GM19351 (cell line): Measurements from ENCODE around the gene CERS6.
"Not testable (repeated sequence)": the region's sequence is repeated elsewhere in the genome, so short reads cannot be mapped to it uniquely, and the experiment has no call there.

Experiments
- ATAC-seq: cut with Tn5 transposase; IDR thresholded peaks from one replicate; pipeline ENCODE4 v1.9.1; 2021; ENCODE audit warnings: mild to moderate bottlenecking, moderate library complexity; ENCODE audit not compliant: unreplicated experiment

Gene CERS6

DNA sequence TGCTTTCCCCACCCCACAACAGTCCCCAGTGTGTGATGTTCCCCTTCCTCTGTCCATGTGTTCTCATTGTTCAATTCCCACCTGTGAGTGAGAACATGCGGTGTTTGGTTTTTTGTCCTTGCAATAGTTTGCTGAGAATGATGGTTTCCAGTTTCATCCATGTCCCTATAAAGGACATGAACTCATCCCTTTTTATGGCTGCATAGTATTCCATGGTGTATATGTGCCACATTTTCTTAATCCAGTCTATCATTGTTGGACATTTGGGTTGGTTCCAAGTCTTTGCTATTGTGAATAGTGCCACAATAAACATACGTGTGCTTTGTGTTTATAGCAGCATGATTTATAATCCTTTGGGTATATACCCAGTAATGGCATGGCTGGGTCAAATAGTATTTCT, 335.1 kb downstream of the CERS6 start:
- ATAC-seq: not testable (repeated sequence)

DNA sequence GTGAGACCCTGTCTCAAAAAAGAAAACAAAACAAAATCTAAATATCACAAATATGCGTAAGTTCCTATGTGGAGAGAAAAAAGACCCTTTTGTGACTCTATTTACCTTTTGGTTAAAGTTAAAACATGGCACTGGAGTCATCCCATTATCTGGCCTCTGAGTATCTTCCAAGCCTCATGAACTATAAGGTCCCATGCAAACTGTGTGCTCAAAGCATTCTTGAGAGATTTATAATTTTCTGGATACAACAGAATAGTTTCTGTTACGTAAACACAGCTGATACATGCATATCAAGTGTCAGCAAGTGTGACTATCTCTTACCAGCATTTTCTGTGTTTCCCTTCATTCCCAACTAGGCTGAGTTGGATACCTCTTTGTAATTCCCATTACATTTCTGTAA, 337.5 kb downstream of the CERS6 start:
- no peak for ATAC-seq

DNA sequence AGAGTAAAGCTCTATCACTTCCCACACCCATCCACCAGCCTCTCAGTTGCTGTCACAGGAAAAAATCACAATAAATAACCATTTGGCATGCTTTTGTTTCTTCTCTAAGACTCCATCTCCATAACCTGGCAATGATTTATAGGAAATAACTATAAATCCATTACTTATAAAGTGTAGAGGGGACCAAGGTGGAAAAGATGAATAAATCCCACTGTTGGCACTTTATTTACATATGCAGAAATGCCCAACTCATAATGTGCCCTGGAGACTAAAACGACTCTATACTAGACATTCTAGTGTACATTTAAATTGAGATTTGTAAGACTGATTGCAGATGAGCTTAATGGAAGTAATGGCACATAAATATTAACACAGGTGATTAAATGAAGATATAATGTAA, 338.9 kb downstream of the CERS6 start:
- no peak for ATAC-seq

DNA sequence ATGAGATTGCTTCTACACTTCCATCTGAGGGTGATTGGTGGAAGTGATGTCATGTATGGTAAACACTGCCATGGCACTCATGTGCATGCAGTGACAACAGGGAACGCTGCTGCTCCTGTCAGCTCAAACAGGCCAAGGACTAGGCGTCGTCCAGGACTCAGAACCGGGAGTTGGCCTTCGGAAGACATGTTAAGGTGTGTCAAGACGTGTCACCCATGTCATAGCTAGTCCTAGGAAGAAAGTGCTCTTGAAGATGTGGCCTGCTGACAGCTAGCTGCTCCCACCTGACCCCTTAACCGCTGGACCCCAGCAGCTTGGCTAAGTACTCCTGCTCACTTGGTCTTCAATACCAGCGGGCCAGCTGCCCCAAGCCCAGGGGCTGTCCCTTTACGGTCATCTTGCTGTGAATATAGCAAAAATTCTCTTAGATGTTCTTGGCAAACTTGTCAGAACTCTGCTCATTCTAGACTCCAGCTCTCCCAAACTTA, 340.1 kb downstream of the CERS6 start:
- ATAC-seq: no peak

DNA sequence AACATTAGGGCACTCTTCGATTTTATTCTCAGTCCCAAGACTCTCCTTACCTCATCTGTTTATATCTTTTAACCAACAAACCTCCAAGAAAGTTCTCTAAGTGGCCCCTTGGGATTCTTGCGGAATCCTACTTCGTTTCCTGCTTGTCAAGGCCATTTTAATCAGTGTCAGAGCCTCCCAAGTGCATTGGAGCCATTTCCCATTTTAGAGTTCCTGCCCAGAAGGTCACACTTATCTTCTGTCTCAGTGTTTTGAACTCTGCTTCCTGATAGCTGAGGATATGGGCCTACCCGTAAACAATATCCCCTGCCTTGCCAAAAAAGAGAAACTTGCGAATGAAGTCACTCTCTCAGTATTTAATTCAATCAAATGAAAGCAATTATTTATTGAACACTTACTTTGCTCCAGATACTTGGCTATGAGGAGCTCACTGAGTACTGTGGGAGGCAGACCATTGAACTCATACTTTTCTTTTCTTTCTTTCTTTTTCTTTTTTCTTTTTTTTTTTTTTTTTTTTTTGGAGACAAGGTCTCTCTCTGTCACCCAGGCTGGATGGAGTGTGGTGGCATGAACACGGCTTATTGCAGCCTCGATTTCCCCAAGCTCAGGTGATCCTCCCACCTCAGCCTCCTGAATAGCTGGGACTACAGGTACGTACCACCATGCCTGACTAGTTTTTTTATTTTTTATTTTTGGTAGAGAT, 340.7 kb downstream of the CERS6 start:
- no peak for ATAC-seq

DNA sequence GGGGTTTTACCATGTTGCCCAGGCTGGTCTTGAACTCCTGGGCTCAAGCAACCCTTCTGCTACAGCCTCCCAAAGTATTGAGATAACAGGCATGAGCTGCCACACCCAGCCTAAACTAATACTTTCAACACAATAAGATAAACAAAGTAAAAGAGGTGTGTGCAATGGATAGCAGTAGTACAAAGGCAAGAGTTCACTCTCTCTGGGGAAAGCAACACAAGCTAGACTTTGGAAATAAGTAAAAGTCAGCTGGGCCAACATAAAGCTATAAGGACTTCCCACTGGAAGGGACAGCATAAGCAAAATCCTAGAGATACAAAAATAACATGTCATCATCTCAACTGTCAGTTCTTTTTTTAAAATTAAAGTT, 341.2 kb downstream of the CERS6 start:
- no peak for ATAC-seq

DNA sequence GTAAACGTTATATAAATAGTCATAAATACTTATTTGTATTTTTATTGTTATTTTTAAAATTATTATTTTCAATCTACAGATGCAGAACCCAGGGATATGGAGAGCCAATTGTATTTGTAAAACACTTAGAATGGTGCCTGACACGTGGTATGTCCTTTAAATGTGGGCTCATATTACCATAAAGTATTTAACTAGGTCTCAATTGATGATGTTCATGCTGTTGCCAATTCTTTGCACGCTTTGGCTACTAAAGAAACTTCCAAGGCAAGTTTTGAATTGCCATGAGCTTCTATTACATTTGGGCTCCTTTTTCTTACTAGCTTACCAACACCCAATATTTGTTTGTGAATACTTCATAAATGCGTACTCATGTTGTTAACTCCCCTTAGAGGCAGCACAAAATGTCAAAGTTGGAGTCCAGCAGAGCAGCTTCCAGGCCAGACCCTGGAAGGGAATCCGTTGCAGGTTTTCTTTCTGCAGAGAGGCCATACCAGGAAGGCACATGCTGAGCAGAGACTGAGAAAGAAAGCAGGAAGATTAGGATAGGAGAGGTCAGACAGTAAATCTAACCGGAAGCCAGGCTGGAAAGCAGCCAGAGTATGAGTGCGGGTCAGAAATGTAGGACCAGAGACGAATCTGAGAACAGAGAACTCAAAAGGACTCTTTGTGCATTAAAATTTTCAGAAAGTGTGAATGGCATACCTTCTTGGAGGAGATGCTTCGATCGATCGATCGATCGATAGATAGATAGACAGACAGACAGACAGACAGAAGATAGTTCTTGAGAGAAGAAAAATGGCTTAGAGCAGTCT, 342.2 kb downstream of the CERS6 start:
- no peak for ATAC-seq

DNA sequence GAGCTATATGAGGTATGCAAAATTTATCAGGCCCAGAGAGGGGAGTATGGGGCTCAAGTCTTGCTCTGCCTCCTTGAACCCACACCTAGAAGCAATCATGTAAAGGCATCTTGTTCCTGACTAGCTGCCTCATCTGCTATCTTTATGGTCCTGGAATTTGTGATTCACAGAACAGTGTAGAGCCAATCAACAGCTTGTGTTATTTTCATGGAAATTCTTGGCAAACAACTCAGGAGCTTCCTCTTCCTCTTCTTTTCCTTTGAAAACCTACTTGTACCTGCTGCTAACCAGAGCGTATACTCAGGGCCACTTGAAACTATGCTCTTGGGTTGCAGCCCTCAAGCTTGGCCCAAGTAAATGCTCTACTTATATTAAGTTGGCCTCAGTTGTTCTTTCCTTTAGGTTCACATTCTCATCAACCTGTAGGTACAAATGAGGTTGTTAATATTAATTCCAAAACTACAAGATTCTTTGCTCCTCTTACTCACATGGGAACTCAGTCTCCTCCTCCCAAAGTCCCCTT, 342.9 kb downstream of the CERS6 start:
- ATAC-seq: no peak

DNA sequence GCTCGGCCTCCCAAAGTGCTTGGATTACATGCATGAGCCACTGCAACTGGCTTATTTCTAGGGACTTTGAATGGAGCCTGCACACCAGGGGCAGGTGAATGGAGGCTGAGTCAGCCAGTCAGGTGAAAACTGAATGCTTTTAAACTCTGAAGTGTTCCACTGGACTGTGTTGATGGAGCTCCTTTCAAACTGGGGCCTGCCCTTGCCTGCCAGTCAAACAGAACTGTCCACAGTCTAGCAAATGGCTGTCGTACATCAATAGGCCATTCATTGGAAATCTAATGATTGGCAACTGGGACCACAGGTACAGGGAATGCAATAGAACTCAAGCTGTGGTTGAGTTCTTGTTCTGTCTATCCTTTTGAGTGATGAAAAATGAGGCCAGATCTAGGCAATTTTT, 345.4 kb downstream of the CERS6 start:
- no peak for ATAC-seq

DNA sequence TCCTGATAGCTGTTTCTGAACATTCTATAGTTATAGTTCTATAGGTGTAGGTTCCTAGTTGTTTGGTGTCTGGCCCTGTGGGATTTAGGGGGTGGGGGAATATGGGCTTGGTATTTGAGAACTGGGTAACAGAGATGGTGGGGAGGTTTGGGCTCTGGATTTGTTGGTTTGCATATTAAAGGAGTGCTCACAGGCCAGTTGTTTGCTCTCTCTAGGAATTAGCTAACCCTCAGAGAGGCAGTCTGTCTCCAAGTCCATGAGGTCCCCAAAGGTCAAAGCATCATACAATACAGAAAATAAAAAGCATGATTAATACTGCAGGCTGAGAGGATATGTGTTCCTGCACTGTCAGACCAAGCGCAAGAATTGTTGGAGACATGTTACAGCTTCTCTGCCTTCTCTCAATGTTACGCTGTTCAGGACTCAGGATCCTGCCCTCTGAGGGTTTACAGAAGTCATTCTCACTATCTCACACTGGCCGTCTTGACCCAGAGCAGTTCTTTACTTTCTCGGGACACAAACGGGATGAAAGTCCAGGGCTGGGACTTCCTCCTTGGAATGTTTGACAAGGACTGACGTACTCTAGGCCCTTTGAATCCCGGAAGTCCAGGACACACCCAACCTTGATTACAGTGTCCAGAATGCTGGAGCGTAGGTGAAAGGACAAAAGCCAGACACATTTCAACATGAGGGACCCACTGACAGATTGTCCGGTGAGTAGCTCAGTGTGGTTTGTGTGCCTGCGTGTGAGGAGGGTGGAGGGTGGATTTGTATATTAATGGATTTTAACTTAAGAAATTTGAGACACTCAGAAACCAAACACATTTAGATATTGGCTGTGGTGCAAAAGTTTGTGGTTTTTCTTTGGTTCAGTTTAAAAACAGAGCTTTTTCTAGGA, 346.1 kb downstream of the CERS6 start, which contains the start of gene NOSTRIN:
NOSTRIN (plus strand) TSS at position 677 of the 898 bp plus-strand sequence; CDS start at position 687, 10 bp downstream.
- no peak for ATAC-seq

DNA sequence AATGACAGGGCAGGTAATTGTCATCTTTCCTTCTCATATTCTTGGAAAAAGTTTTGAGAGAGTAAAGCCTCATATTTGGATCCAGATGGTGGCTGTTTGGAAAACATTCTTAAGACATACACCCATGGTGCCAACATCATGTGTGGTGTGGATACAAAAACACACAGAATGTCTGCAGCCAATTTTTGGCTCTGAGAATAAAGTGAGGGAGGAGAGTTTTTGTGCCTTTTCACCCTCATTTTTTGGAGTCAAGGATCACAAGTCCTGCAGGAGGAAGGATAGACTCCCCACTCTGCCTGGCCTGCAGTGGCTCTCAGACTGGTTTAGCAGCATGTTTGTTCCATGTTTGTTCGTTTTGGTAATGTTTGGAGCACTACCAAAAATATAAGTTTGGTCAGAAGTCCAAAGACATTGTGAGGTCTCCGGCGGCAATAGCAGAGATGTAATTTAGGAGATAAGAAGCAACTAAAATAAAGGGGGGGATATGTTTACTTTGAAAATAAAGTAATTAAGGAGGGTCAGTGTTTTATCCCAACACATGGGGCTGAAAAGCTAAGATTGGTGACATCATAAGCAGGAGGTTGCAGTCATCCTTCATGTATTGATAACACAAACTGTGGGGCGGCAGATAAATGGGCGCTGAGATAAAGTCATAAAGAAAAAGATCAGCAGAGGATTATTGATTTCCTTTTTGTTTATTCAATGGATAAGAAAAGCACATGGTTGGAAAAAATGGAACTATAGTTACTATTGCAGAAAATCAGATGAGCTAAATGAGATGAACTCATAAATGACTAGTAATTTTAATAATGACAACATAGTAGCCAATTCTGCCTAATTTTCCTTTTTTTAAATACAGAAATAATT, 347.0 kb downstream of the CERS6 start:
- ATAC-seq: no peak

DNA sequence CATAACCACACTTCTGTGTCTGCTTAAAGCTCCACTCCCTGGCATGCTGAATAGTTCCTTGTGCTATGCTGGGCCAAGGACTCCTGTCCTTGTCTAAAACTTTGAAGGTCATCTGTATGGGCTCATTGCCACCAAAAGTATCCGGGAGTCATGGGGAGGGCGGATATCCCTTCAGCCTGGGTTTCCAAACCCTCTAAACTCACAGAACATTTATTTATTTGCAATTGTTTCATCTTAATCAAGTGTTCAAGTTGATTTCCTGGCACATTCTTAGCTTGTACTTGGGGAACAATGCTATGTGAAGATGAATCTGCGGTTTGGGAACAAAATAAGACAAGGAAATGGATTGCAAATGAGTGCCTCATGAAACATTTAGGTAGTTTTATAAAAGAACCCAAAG, 348.1 kb downstream of the CERS6 start:
- no peak for ATAC-seq

DNA sequence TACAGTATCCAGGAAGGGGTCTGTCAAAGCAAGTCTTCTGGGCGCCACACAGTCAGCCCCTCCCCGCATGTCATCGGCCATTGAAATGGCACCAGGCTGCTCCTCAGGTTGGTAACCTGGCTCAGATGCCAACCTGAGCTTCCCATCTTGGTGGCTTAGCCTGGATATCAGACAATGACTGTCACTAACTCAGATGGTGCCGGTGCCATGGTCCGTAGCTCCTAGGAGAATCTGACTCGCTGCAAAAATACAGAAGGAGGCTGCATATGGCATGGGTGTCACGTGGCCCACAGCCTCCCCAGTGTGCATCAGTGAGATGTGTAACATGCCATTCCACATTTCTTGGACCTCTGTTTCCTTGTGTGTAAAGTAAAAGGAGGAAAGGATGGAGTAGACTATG, 349.5 kb downstream of the CERS6 start:
- no peak for ATAC-seq

DNA sequence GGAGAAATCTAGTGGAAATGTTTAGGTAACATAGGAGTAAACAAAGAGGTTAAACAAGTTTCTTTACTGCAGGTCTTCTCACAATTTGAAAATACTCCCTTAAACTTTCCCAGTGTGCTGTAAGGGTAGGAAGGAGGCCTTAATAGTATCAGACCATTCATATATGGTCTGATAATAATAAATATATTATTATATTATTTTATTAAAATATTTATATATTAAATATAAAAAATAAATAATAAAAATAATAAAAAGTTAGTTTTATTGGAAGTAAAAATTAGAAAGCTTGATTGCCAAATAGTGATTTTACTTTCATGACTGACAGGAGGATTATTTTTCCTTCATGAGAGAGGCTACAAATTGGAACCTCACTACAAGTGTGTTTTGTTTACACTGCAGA, 353.5 kb downstream of the CERS6 start:
- ATAC-seq: no peak

DNA sequence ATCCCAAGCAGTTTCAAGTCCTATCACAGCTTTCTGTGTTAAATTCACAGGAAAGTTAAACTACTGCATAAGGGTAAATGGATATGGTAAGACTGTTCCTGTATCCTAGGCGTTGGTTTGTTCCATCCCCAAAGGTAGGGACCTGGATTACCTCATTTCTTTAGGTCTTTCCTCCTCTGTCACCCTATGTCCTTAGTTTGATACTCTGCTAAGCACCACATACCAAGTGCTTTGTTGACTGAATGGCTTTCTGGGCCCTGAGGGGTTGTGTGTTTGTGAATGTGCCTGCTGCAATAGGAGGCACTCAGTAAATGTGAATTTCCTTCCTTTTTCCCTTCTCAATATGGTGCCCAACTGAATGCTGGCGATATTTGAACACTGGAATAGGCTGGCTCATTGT, 354.2 kb downstream of the CERS6 start:
- ATAC-seq: no peak

DNA sequence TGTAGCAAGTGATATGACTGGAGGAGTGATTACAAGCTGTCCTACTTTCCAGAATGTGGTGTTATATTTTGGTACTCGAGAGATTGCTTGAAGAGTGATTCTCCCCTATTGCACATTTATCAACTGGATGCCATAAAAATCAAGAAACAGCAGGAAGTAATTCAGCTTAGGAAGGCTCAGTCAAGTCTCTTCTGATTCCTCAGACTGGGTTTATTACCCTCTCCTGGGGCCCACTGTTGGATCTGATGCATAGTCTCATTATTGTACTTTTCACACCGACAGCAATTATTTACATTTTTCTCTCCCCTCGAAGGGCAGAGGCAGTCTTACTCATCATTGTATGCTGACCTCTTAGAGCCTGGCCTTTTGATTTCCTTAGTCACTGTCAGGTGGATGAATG, 355.6 kb downstream of the CERS6 start:
- no peak for ATAC-seq

DNA sequence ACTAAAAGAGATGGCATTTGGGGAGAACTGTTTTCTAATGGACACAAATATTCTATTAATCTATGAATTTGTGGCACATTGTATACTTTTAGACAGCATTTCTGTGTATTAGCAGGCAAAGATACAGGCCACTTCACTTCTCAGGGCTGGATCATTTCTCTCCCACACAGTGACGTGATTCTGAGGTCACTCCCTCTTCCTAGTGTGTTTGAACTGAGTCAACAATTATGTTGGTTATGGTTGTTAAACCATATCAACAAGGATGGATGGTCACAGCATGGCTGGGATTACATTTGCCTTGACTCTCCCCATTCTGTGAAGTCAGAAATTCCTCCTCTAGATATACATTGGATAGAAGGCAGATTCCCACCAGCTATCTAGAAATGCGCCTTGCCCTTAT, 358.0 kb downstream of the CERS6 start:
- no peak for ATAC-seq

DNA sequence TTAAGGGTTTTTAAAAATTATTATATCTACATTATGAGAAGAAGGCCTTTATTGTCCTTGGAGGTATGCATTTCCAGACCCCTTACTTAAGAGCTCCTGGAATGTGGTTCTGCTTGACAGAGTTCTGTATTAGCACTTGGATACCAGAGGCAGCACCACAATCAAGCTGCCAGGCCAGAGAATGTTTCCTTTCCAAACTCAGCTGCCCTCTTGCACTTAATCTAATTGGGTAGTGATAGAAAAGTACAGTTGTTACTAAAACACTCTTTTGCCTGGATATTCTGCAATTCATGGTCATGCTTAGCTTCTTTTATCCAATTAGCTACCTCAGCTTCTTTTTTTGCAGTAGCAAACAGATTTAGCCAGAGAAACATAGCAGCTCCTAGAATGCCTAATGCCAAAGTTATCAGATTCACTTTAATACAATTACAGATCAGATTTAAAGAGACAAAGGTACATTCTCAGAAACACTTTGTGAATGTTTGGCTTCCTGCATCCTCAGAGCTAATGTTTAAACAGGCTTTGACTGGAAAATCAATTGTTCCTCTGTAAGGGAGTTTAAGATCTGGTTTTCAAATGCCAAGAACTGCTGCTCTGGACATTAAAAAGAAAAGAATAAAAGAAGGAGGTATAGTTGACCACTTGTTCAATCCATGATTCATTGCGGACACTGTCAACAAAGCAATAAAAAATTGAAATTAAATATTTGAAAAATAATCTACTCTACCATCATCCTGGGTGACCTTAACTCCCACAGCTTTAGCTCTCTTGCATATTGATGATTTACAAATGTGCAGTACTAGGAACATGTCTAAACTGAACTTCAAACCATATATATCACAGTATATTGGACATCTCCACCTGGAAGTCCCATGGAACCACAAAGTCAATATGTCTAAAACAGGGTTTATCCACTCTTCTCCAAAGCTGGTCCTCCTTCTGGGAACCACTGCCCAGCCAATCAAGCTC, 359.2 kb downstream of the CERS6 start:
- ATAC-seq: no peak

DNA sequence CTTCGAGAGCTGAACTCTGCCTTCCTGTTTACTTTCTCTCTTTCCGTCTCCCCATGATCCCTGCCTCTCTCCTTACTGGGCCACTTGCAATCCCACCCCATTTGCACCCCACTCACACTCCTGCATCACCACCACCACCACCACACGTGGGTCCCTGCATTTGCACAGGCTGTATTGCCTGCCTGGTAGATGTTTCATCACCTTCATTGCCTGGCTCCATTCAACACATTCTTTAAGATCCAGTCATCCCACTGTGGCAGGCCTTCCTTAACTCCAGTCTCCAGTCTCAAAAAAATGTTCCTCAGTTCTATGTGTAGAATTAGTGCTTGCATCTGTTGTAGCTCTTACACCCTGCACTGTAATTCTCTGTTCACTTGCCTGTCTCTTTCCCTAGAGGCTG, 360.3 kb downstream of the CERS6 start:
- no peak for ATAC-seq
